SK-N-DZ (cell line): ENCODE results near the gene ELP4.
"Not testable (repeated sequence)": the region's sequence is repeated elsewhere in the genome, so short reads cannot be mapped to it uniquely, and the experiment has no call there.

Experiments used
- DNase-seq: peaks from one replicate; pipeline ENCODE4 v3.0.0-alpha.2; 2015; ENCODE audit warnings: low spot score

Gene ELP4

GRCh38 chr11:31699066-31699465 lies 189.5 kb downstream of the ELP4 start:
- no peak for DNase-seq

GRCh38 chr11:31702966-31703365 lies 193.4 kb downstream of the ELP4 start:
- DNase-seq, result no peak

DNA sequence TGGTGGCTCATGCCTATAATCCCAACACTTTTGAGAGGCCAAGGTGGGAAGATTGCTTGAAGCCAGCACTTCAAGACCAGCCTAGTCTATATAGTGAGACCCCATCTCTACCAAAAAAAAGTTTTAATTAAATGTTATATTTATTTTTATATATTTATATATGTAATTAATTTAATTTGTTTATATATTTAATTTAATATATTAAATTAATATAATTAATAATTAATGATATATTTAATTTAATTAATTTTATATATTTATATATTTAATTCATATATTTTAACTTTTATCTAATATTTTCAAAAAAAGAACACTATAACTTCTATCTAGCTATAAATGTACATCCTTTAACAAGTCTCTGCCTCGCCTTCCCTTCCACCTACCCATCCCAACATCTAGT lies 196.8 kb downstream of the ELP4 start:
- DNase-seq, result no peak

GRCh38 chr11:31711137-31711536 lies 201.6 kb downstream of the ELP4 start:
- no peak for DNase-seq

- no peak for DNase-seq
Observed at GRCh38 chr11:31712851-31713250, 203.3 kb downstream of the ELP4 start.

GRCh38 chr11:31714840-31715239 lies 205.3 kb downstream of the ELP4 start:
- no peak for DNase-seq

GRCh38 chr11:31720225-31720624 lies 210.7 kb downstream of the ELP4 start:
- no peak for DNase-seq

DNA sequence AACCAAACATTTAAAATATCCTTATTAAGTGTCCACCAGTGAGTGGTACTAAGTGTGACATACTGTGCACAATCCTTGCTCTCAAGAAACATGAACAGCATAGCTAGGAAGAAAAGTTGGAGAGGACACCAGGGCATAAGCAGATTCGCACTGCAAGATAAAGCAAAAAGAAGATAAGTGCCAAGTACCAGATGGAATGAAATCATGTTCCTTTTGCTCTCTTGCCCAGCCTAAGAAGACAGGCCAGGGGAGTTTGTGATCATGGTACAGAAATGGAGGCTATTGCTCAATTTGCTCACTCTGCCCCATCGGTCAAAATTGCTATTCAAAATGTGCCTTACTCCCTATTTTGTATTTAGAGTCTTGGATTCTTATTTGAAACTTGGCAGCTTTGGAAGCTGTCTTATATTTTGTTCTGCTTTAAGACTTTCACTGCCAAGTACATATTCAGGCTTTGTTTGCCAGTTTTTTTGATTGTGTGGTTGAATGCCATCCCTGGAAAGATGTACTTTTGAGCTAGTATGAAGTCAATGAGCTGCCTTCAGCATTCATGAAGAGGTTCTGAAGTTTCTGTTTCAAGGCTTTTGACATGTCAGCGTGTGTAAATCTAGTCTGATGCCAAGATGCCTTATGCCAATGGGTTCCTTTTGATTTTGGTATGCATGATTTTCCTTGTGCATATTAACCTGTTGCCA lies 211.3 kb downstream of the ELP4 start:
- no peak for DNase-seq

GRCh38 chr11:31722754-31723153 lies 213.2 kb downstream of the ELP4 start:
- no peak for DNase-seq

DNA sequence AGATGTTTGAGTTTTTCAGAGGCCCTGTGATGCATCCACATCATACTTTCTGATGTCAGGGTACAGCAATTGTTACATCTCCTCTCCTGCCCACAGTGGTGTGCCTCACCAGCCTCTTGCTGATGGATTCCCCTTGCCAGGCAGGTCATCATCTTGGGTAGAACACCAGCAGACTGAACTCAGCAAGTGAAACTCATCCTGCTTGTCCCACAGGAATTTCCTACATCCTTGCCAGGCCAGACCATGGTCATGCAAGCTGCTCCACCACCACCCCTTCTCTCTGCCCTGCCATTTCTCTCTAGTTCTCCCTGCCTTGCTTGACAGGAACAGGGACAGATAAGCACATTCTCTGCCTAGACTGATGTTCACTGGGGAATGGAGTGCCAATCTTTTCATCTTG lies 215.6 kb downstream of the ELP4 start:
- no peak for DNase-seq

GRCh38 chr11:31728432-31728831 lies 218.9 kb downstream of the ELP4 start:
- no peak for DNase-seq

- no peak for DNase-seq
Observed at GRCh38 chr11:31740131-31740530, 230.6 kb downstream of the ELP4 start.

GRCh38 chr11:31740731-31741368 lies 231.3 kb downstream of the ELP4 start:
- not testable (repeated sequence) for DNase-seq

DNA sequence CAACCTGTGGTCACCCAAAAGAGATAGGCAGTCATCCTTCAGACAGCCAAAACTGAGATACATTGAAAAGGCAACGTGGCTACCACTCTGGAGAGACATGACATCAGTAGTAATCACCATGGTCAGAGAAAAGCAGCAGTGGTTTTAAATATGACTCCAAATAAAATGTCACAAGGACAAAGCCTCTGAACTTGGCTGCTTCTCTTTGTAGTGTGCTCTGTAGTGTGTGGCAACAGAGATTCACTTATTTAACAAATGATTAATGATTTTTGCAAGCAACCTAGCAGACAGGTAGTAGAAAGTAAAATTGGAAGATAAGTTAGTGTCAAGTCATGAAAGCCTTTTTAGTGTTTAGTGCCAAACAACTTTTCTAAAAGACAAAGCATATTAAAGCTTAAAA lies 238.0 kb downstream of the ELP4 start:
- DNase-seq, result no peak

GRCh38 chr11:31757260-31757835 lies 247.8 kb downstream of the ELP4 start:
- DNase-seq, result no peak

DNA sequence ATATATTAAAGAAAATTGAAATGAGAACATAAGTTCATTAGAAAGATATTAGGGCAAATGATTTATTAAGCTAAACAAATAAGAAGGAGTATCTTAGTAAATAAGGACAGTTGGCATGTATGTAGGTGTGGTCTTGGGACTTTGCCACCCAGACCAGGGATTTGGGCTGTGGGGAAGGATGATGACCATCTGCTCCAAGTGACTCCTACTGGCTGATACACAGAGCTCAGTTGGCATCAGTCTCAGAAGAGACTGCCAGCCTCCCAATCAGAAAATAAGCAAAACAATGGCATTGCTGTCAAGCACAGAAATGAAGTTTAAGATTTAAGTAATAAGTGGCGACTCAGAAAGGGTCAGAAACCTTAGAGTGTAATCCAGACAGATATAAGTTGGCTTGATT lies 252.1 kb downstream of the ELP4 start:
- no peak for DNase-seq

DNA sequence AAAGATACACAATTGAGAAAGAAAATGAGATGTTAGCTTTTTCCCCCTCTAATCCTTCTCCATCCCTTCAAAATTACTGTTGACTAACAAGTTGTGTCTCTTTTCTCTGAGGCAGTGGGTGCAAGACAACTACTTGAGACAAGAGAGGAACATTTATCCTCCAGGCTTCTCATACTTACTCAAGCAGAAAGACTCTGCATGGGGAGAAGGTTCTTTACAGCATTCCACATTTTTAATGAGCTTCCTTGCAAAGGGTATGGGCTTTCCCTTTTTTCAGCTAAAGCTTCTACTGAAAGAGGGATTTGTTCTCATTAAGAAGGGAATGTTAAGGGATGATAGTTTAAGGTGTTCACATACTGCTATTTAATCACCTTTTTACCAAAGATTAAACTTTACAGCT lies 253.7 kb downstream of the ELP4 start:
- no peak for DNase-seq

DNA sequence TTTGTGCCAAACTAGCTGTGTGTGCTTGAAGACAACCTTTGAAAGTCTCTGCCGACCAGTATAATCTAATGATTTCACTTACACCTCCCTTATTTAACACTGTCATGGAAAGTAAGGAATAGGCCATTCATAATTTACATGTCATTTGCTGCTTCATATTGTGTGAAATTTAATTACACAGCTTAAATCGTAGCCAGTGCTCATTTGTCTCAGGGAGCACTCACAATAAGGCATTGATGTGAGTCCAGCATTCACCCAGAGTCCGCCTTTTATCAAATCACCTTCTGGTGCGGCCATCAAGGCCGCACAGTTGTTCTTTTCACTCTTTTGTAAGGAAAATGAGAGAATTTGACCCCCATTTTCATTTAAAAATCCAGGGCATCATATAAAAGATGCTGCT lies 254.7 kb downstream of the ELP4 start:
- no peak for DNase-seq

DNA sequence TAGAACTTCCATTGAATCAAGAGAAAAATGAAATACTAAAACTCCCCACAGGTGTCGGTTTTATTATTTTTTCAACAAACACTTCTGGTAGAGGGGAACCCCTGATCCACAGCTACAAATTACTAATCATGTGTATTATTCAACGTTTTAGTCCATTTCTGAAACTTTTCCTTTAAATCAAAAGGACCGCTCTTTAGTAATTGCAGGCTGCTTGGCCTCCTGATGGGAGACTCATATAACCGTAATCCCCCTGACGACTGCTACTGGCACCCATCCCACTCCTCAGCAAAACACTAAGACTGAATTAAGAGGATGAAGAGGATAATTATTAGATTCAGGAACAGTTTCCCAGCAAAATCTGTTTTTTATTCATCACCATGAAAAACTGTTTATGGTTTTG lies 255.2 kb downstream of the ELP4 start:
- no peak for DNase-seq

GRCh38 chr11:31767066-31767465 lies 257.5 kb downstream of the ELP4 start:
- no peak for DNase-seq

DNA sequence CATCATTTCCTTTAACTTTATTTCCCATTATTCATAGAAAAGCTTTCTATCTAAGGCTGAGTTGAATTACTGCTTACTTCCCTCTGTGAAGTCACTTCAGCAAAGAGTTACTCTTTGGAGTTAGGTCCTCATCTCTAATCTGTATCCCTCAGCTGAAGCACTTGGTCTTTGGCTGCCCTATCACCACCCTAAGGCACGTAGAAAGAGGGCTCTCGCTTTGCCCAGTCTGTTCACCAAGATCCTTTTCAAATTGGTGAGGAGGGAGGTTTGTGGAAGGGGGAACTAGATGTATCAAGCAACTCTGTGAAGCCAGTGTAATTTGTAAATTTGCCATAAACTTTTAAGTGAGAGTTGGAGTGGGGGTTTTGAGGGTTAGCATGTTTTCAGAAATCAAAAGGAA lies 258.1 kb downstream of the ELP4 start:
- no peak for DNase-seq

GRCh38 chr11:31768749-31769640 lies 259.4 kb downstream of the ELP4 start:
- no peak for DNase-seq
